HG03045 (cell line): ENCODE measurements around the gene E2F4.

ENCODE experiments used
- ATAC-seq: cut with Tn5 transposase; IDR thresholded peaks from one replicate; pipeline ENCODE4 v1.9.1; 2021; ENCODE audit warnings: mild to moderate bottlenecking, moderate library complexity; ENCODE audit not compliant: unreplicated experiment

E2F4 gene

DNA sequence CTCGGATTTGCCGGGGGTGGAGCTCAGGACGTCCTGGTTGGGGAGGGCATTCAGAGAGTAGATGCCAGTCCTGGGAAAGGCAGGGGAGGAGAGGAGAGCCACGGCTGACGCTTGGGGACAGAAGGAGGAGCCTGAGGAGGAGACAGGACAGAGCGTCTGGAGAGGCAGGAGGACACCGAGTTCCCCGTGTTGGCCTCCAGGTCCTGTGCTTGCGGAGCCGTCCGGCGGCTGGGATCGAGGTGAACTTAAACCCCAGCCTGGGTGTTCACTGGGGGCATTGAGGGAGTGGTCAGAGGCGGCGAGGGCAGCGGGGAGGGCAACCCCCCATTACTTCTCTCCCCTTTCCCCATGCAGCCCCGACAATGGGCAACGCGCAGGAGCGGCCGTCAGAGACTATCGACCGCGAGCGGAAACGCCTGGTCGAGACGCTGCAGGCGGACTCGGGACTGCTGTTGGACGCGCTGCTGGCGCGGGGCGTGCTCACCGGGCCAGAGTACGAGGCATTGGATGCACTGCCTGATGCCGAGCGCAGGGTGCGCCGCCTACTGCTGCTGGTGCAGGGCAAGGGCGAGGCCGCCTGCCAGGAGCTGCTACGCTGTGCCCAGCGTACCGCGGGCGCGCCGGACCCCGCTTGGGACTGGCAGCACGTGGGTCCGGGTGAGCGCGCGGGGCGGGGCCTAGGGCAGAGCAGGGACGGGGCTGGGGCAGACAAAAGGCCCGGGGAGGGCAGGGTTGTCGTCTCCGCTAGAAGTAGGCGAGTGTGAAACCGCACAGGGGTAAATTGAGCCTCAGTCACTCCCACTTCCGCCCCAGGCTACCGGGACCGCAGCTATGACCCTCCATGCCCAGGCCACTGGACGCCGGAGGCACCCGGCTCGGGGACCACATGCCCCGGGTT, 17.9 kb upstream of the E2F4 start:
- peak; percentile 26 for ATAC-seq

DNA sequence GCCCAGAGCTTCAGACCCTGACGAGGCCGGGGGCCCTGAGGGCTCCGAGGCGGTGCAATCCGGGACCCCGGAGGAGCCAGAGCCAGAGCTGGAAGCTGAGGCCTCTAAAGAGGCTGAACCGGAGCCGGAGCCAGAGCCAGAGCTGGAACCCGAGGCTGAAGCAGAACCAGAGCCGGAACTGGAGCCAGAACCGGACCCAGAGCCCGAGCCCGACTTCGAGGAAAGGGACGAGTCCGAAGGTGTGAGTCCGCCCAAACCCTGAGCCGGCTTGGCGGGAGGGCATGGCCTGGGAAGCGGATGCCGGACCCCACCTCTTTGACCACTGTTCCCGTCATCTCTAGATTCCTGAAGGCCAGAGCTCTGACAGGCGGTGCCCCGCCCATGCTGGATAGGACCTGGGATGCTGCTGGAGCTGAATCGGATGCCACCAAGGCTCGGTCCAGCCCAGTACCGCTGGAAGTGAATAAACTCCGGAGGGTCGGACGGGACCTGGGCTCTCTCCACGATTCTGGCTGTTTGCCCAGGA, 17.2 kb upstream of the E2F4 start:
- ATAC-seq, result no peak

DNA sequence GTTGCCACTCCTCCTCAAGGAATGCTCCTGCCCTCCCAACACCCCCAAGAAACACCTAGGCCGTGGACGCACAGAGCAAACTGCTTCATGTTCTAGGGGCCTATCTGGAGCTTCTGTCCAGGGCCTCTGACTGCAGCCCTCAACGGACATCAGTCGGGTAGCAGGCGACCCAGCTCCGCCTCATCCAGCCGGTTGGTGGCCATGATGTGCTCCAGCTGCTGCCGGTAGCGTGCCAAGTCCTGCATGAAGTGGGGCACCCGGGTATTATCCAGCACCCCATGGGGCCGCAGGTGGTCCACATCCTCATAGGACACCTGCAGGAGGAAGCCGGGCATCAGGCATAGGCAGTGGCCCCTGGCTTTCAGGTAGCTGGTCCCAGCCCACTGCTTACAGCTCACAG, 15.3 kb upstream of the E2F4 start:
- no peak for ATAC-seq

DNA sequence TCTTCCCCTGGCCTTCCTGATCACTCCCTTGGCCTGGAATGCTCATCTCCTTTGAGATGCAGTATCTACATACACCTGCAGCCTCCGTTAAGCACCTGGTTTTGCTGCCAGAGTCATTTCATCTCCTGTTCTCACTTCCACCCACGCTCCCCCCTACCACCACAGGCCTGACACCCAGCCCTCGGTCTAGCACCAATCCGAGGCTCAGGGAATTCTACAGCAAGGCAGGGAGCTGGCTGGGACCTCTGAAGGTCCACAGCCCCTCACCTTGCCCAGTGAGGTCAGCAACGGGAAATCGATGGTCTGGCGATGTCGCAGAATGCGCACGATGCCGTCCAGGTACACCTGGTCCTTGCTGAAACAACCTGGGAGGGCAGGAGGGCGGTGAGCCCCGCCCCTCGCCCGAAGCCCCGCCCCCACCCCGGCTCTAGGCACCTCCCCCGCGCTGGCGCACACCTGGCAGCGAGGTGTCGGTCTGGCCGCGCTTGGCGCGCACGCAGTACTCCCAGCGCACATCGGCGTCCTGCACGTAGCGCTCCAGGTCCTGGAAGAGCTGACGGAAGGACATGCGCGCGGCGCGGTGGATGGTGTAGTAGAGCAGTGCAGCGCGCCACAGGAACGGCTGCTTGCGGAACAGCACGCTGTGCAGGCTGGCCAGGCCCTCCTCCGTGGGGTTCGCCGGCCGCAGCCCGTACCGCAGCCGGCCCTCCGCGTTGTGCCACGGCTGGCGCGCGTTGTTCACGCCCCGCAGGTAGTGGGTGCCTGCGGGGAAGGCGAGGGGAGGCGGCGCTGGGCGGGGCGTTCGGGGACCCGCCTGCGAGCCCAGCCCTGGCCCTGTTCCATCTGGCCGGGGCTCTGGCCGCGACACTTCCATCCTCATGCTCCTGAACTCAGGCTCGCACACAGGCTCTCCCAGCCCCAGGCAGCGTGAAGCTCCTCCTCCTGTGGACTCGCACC, 13.9 kb upstream of the E2F4 start:
- no peak for ATAC-seq

DNA sequence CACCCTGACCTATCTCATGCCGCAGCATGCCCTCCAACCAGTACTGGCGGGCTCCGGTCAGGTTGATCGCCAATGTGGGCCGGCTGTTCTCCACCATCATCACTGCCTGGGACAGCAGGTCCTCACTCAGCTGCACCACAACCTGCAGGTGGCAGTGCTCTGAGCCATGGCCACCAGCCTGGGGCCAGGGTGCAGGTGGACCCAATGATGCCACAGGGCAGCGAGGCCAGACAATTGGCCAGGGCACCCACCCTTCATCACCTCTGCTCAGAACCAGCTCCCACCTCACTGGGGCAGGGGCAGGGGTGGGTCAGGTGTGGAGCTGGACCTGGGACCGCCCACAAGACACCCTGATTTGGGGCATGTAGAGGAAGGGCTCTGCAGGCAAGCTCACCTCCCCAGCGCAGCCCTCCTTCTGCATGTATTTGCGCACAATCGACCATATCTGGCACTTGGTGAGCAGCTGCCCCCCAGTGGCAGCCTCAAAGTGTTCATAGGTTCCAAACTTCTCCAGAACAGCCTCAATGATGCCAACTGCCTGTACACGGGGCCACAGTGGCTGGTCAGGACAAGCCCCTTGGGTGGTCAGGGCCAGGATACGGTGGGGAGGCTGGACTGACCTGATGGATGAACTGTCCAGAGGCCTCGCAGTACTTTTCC, 12.4 kb upstream of the E2F4 start:
- no peak for ATAC-seq

DNA sequence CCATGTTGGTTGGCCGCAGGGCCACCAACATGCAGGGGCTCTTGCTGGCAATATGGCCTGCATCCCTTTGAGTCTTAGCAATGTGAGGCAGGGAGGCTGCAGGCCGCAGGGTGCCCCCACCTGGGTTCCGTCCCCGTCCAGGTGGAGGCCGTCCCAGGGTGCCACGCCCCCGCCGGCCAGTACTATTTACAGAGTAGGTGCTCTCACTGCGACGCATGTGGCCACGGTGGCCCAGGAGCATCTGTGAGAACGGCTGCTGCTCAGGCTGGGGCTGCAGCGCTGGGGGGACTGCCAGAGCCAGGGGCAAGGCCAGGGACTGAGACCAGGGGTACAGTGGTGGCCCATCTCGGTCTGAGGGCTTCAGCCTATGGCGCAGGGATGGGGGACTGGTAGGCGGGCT, 11.8 kb upstream of the E2F4 start:
- no peak for ATAC-seq

DNA sequence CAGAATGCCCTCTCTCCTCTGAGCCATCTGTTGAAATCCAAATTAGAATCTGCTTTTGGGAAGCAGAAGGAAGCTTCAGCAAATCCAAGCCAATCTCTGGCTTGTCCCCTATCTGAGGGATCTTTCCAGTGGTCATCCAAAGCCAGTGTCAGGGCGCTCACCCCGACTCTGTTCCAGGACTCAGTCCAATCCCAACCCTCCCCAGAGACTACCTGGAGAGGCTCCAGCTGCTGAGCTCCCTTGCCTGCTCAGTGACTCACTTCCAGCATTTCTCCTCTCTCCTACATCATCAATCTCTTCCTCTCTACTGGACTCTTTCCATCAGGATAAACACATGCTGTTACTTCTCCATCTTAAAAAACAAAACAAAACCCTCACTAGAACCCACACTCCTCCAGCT, 10.6 kb upstream of the E2F4 start:
- ATAC-seq, result no peak

DNA sequence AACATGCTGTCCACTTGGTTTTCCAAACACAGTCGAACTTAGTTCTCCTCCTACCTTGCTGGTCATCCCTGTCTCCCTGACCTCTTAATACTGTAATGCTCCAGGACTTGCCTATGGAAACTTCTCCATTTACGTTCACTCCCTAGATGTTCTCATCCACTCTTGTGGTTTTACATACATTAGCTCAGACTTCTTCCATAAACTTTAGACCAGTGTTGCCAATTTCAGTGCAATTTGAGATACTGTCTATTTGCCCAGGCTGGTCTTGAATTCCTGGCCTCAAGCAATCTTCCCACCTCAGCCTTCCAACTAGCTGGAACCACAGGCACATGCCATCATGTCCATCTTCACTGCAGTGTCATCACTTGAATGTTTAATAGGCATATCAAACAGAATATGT, 9.7 kb upstream of the E2F4 start:
- no peak for ATAC-seq

DNA sequence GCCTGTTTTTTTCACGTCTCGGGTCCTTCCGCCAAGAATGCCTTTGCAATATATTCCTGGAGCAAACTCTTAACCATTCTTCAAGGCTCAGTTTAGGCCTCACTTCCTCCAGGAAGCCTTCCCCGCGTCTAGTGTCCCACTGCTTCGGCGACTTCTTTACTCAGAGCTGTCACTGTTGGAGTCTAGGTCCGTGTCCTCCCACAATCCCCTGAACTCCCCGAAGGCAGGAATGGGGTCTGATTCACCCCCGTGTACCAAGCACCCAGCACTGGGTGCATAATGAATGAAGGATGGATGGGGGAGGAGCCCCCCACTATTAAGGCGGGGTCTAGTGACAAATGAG, 8.7 kb upstream of the E2F4 start:
- no peak for ATAC-seq

DNA sequence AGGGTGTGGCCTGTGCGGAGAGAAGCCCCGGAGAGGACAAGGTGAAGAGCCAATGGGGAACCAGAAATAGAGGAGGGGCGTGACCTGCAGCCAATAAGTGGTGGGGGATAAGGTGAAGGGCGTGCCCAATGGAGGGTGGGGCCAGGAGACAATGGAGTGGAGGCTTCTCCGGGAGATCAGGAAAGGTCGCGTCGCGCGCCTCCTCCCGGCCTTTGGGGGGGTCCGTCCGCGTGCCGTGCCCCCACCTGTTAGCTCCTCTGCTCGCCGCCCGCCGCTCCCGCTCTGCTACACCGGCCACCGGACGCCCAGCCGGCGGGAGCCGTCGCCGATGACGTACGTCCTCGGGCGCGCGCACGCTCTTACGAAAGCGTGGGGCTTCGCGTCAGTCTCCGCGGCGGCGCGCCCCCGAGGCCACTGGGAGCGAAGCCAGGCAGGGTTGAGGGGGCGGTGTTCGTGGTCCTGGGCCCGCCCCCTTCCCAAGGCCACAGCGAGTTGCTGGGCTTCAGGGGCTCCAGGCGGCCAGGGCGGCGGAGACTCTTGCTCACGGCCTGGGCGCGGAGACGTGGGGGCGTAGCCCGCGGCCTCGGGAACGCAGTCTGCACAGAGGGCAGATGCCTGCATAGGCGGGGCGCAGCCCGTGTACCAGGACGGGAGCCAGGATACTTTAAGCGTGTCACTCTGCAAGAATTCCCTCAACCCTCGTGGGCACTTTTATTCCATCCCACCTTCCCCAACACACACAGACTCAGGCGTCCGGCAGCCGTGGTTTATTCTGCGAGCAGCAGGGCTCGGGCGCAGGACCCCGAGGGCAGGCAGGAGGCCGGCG, 8.1 kb upstream of the E2F4 start, which contains the start of gene MATCAP1:
Gene MATCAP1, minus strand, starts transcription at position 337 of the 826 bp plus-strand sequence. CDS start 3,353 bp downstream, outside the sequence.
- peak; percentile 90 for ATAC-seq

DNA sequence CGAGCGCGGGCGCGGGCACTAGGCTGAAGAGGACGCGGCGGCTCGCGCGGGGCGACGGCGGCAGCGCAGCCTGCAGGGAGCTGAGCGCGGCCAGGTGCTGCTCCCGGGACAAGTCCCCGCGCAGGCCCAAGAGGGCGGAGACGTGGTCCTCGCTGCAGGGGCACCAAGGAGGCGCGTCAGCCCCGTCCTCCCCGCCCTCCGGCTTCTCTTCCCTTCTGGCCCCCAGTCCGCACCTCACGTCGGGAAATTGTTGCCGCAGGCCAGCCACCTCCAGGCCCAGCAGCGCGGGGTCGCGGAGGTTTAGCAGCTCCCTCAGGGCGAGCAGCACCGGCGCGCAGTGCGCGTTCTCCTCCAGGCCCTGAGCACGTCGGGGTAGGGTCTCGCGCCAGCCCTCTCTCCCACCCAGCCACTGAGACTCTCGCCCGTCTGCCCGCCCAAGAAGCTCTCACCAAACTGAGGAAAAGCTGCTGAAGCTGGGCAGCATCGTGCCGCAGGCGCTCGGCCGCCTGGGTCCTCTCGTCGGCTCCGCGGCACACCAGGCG, 7.4 kb upstream of the E2F4 start:
- no peak for ATAC-seq

DNA sequence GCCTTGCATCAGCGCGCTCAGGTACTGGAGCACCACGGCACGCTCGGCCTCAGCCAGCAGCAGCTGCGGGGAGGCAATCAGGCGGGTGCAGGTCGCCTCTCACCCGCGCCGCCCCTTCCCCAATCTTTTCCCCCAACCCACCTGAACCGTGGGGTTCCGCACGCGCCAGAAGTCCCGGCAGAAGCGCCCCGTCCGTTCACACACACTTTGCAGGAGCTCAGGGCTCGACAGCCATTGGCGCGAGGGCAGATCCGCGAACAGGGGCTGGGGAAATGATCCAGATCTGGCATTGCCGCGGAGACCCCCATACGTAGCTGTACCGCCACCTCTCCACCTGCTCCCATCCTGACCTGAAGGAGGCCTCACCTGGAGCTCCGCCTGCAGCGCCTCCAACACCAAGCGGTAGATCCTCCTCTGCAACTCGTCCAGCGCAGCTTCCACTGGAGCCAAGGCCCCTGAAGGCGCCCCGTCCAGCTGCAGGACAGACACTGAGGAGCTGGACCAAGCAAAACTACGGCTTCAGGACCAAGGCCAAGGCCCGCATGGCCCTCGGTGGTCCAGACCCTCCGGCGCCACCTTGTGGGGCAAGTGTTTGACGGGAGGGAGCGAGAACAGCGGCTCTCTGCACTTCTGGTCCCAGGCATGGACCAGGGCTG, 6.8 kb upstream of the E2F4 start:
- ATAC-seq, result no peak

DNA sequence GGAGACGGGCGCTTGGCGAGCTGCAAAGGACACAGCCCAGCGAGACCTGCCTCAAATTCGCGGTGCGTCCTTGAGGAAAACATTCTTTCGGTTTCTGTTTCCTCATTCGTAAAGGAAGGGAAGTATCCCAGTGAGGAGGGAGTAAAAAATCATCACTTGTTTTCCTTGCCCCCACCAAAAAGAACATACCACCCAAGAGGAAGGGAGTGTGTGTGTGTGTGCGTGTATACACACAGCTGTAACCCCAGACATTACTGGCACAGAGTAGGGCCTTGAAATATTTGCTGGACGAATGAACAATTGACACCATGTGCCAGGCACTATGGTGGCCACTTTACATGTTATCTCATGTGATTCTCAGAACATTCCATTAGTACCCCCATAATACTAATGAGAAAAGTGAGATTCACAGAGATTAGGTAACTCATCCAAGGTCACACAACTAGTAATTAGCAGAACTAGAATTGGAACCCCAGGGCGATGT, 6.3 kb upstream of the E2F4 start:
- ATAC-seq, result no peak

DNA sequence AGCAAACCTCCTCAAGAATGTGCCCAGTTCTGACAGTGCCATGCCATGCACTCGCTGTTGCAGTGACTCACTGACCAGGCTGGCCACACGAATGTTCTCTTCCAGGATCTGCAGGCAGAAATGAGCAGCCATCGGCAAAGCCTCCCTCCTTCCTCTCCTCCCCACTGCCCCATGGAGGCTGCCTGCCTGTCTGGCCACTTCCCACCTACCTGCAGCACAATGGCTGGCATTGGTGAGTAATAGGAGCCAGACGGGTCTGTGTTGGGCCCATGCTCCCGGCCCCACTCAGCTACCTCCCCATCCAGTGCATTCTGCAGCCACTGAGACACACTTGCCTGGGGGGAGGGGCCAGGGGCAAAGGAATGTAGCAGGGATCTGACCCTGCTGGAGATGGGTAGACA, 5.4 kb upstream of the E2F4 start:
- ATAC-seq, result no peak

DNA sequence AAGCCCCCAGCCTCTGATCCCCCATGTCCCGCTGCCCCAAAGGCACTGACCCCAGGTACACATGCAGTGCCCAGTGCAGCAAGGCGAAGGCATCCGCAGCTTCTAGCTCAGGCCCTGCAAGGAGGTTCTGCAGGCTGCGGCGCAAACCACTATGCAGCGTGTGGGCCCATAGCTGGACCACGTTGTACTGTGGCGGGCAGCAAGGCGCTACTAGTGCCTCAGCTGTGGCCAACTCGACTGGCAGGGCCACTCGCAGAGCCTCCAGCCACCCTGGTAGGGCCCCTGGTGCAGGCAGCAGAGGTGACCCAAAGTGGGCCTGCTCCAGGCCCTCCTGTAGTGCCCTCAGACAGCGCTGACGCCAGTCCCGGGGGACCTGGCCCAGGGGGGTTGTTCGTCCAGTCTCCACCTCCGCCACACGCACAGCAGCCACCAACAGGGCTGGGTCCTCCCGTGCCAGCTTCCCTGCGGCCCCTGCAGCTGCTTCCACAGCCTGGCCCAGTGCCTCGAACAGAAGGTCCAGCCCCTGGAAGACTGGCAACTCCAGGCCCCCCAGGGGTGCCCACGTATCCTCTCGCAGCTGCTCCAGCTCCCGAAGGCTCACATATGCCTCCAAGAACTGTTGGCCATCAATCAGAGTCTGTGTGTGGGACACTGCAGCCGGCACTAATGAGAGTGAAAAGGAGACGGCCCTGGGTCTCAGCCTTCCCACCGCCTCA, 4.6 kb upstream of the E2F4 start:
- no peak for ATAC-seq

DNA sequence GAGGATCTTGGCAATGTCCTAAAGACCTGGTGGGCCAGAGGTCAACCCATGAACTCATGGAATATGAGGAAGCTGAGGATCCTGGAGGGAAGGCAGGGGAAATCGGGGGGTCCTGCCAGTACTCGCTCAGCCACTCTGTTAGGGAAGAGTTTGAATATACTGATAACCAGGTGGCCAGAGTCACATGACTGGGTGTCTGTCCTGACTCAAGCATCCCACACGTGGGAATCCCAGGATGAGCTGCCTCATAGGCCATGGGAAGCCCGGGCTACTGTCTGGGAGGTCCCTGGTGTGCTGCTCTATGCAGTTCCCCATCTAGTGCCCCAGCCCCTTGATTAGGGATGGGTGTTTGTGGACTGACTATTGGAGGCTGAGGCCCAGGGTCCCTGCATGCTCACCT, 3.6 kb upstream of the E2F4 start:
- ATAC-seq, result no peak

DNA sequence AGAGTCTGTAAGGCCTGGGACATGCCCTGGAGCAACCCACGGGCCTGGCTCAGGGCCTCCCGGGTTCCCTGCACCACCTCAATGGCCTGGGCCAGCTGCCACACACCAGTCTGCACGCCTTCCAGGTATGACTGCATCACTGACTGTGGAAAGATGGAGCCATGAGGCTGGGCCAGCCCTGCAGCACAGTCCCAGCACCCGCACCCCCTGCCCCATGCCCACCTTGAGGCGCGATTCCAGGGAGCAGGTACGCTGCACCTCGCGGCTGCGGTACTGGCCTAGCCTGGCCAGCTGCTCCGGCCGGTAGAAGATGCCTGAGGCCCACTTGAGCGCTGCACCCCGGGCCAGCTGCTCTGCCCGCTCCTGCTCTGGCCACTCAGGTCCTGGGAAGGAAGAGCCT, 3.2 kb upstream of the E2F4 start:
- no peak for ATAC-seq

DNA sequence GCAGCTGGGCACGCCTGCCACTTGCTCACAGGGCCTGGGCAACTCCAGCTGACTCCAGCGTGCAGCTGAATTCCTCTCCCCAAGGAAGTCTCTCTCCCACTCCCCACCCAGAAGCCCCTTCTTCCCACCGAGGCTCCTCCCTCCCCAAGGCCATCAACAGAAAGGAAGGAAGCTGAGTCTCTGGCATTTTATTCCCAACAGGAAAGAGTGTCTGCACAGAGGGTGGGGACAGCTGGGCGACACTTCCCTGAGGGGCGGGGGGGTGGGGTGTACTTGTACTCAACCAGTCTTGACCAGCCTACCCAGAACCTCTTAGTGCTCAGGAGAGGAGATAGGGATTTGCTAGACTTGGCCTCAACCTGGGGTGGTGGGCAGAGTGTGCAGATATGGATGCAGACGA, 1.9 kb upstream of the E2F4 start, which contains the start of gene EXOC3L1:
Gene EXOC3L1, minus strand, starts transcription at position 96 of the 400 bp plus-strand sequence. CDS start 460 bp downstream, outside the sequence.
- no peak for ATAC-seq
